Loucy (cell line): ENCODE measurements around the gene UNC5A.

Experiments
- H2AFZ ChIP-seq: fragments of 200-600 bp; sonication (generic); 2 replicates; pipeline ENCODE4 v1.6.0; 2016; ENCODE audit warnings: antibody characterized with exemption, mild to moderate bottlenecking, low read length, moderate library complexity
- H3F3A ChIP-seq: fragments of 200-600 bp; 2 replicates; pipeline ENCODE4 v1.6.0; 2016; ENCODE audit warnings: antibody characterized with exemption, low read depth, mild to moderate bottlenecking
- H3K27me3 ChIP-seq: fragments of 200-600 bp; sonication (generic); 2 replicates; pipeline ENCODE4 v1.6.1; 2014; ENCODE audit warnings: low read length, mild to moderate bottlenecking; ENCODE audit not compliant: insufficient read depth, poor library complexity, severe bottlenecking
- H3K36me3 ChIP-seq: fragments of 200-600 bp; sonication (generic); 2 replicates; pipeline ENCODE4 v1.6.1; 2016; ENCODE audit warnings: low read length; ENCODE audit not compliant: insufficient read depth
- H3K4me1 ChIP-seq: fragments of 200-600 bp; sonication (generic); 2 replicates; pipeline ENCODE4 v1.5.1; 2014; ENCODE audit warnings: low read length, mild to moderate bottlenecking; ENCODE audit not compliant: insufficient read depth, poor library complexity, severe bottlenecking
- H3K4me2 ChIP-seq: fragments of 200-600 bp; sonication (generic); 2 replicates; pipeline ENCODE4 v1.6.0; 2014; ENCODE audit warnings: antibody characterized with exemption, low read length, low read depth, mild to moderate bottlenecking; ENCODE audit not compliant: poor library complexity, severe bottlenecking
- H3K4me3 ChIP-seq: fragments of 200-600 bp; sonication (generic); 2 replicates; pipeline ENCODE4 v1.5.1; 2014; ENCODE audit warnings: low read length, mild to moderate bottlenecking, mixed read lengths; ENCODE audit not compliant: poor library complexity, severe bottlenecking
- H3K79me2 ChIP-seq: fragments of 200-600 bp; sonication (generic); 2 replicates; pipeline ENCODE4 v1.6.1; 2014; ENCODE audit warnings: low read length; ENCODE audit not compliant: insufficient read depth
- H3K9ac ChIP-seq: fragments of 200-600 bp; sonication (generic); 2 replicates; pipeline ENCODE4 v1.6.0; 2014; ENCODE audit warnings: mild to moderate bottlenecking, low read depth, low read length, moderate library complexity; ENCODE audit not compliant: poor library complexity, severe bottlenecking
- H3K9me2 ChIP-seq: fragments of 200-600 bp; sonication (generic); replicated peaks from 2 replicates; pipeline ENCODE4 v1.6.1; 2016; ENCODE audit warnings: low read depth, low read length, mixed read lengths
- H3K9me3 ChIP-seq: fragments of 200-600 bp; sonication (generic); 2 replicates; pipeline ENCODE4 v1.6.1; 2014; ENCODE audit warnings: mild to moderate bottlenecking, antibody characterized with exemption, low read length, low read depth; ENCODE audit not compliant: insufficient read depth
- H4K20me1 ChIP-seq: fragments of 200-600 bp; sonication (generic); 2 replicates; pipeline ENCODE4 v1.6.0; 2014; ENCODE audit warnings: antibody characterized with exemption, low read length, mild to moderate bottlenecking; ENCODE audit not compliant: insufficient read depth, poor library complexity, severe bottlenecking
- CTCF ChIP-seq: fragments of 200-600 bp; sonication (generic); conservative IDR thresholded peaks from 2 replicates; pipeline ENCODE4 v1.5.1; 2014; ENCODE audit warnings: mild to moderate bottlenecking, antibody characterized with exemption, low read length
- EZH2phosphoT487 ChIP-seq: fragments of 200-600 bp; IDR thresholded peaks from 2 replicates; pipeline ENCODE4 v1.6.1; 2018; ENCODE audit warnings: antibody characterized with exemption, mild to moderate bottlenecking, moderate library complexity, borderline replicate concordance

The UNC5A gene

GRCh38 chr5:176793343-176793699 lies 17.0 kb upstream of the UNC5A start:
- H3K9ac ChIP-seq = no peak overlapping the region
- TF ChIP-seq EZH2phosphoT487 (no peak), CTCF (no peak)
- H2AFZ ChIP-seq = no peak overlapping the region
- no peaks in the 10 kb centered on the region for H4K20me1 ChIP-seq
- no peak overlapping the region for H3K4me2 ChIP-seq
- H3F3A ChIP-seq = no peaks in the 10 kb centered on the region
- H3K4me3 ChIP-seq = no peak overlapping the region
- H3K4me1 ChIP-seq = no peaks in the 10 kb centered on the region
- no peaks in the 10 kb centered on the region for H3K79me2 ChIP-seq
- H3K36me3 ChIP-seq = no peaks in the 10 kb centered on the region
- no peaks in the 10 kb centered on the region for H3K9me3 ChIP-seq
- H3K27me3 ChIP-seq = no peaks in the 10 kb centered on the region
- no peaks in the 10 kb centered on the region for H3K9me2 ChIP-seq

- Histone ChIP-seq H2AFZ (no peak overlapping the region), H3K79me2 (no peaks in the 10 kb centered on the region), H3K9me3 (no peaks in the 10 kb centered on the region), H3K4me2 (no peak overlapping the region), H3F3A (no peaks in the 10 kb centered on the region), H3K9me2 (no peaks in the 10 kb centered on the region), H4K20me1 (no peaks in the 10 kb centered on the region), H3K9ac (no peak overlapping the region), H3K4me1 (no peaks in the 10 kb centered on the region), H3K36me3 (no peaks in the 10 kb centered on the region), H3K27me3 (no peaks in the 10 kb centered on the region), H3K4me3 (no peak overlapping the region)
- TF ChIP-seq EZH2phosphoT487 = no peak
- TF ChIP-seq CTCF = no peak
Observed at GRCh38 chr5:176793736-176794135, 16.6 kb upstream of the UNC5A start.

- H2AFZ ChIP-seq = no peak overlapping the region
- H3K36me3 ChIP-seq = no peaks in the 10 kb centered on the region
- H3K9me3 ChIP-seq = no peaks in the 10 kb centered on the region
- H3F3A ChIP-seq = no peaks in the 10 kb centered on the region
- no peaks in the 10 kb centered on the region for H3K27me3 ChIP-seq
- no peak overlapping the region for H3K9ac ChIP-seq
- no peak overlapping the region for H3K4me3 ChIP-seq
- H4K20me1 ChIP-seq = no peaks in the 10 kb centered on the region
- H3K79me2 ChIP-seq = no peaks in the 10 kb centered on the region
- H3K4me1 ChIP-seq = no peaks in the 10 kb centered on the region
- H3K9me2 ChIP-seq = no peaks in the 10 kb centered on the region
- no peak overlapping the region for H3K4me2 ChIP-seq
- TF ChIP-seq CTCF (no peak), EZH2phosphoT487 (no peak)
Observed at GRCh38 chr5:176794509-176794908, 15.8 kb upstream of the UNC5A start.
